Raji (cell line): ENCODE measurements around the gene SHC1.
A peak's percentile ranks its signal among the peaks of the same experiment; 100 is the strongest.

ENCODE experiments used
- POLR2A ChIP-seq: IDR thresholded peaks from 2 replicates; pipeline ENCODE4 v1.6.1; 2011; ENCODE audit warnings: low read depth, low read length, control low read depth; ENCODE audit not compliant: insufficient read depth

SHC1 gene

DNA sequence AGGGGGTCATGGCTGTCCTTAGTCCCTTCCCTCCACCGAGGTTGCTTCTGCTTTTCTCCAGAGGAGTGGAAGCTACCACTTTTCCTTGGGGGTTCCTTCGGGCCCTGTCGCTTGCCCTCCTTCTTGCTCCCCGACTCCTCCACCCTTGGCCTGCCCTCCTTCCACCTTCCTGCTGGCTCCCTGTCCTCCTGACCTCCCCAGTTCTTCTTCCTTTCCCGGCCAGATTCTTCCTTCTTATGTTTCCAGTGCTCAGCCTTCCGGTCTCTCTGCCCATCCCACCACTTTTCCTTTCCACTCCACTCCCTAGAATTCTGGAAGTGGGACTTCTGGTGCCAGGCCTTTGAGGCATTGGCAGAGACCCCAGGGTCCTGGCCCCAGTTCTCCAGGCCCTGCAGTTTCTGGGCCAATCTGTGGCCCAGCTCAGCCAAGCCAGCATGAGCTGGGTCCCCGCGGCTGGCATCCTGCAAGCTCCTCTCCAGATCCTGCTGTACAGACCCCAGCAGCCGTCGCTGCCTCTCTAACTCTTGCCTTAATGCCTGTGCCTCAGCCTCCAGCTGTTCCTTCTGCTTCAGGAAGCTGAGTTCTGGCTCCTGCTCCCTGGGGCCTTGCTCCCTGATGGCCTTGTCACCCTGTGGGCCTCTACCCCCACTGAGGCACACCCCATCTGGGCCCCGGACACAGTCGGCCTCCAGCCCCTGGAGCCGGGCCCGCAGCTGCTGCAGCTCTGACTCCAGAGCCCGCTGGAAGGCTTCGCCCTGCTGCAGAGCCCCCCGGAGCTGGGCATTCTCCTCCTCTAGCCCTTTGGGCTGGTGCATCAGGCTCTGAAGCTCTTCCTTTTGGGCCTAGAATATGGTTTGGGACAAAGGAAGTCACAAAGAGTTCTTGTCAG lies 24.3 kb downstream of the SHC1 start:
- no peak for TF ChIP-seq POLR2A

DNA sequence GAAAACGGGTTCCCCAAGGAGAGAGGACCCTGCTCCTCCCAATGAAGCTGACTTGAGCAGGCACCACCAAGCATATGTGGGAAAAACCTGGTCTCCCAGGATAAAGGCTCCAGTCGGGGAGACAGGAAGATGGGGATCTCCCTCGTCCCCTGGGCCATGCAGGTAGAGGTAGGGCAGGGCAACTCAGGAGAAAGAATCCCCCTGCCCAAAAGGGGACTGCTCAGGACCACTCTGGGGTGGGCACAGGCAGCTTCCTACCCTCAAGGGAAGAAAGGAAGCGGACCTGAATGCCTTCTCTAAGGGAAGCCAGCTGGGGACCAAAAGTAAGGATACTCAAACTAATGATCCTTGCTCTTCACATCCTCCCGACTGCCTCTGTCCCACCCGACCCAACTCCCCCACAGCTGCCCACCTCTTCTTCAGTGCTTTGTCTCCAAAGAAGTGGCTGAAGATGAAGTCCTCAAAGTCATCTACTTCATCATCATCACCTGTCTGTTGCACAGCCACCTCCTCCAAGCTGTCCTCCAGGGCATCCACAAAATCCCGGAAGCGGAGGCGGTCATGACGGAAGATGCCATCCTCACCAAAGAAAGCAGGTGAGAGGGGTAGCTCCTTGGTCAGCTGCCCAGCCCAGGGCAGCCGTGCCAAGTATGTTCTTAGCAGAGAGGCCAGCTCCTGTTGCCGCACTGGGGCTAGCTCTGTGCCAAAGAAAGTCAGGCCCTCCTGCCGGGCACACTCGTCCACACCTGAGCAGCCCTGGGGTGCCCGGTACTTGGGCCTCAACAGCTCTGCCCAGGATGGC lies 25.2 kb downstream of the SHC1 start:
- no peak for TF ChIP-seq POLR2A

DNA sequence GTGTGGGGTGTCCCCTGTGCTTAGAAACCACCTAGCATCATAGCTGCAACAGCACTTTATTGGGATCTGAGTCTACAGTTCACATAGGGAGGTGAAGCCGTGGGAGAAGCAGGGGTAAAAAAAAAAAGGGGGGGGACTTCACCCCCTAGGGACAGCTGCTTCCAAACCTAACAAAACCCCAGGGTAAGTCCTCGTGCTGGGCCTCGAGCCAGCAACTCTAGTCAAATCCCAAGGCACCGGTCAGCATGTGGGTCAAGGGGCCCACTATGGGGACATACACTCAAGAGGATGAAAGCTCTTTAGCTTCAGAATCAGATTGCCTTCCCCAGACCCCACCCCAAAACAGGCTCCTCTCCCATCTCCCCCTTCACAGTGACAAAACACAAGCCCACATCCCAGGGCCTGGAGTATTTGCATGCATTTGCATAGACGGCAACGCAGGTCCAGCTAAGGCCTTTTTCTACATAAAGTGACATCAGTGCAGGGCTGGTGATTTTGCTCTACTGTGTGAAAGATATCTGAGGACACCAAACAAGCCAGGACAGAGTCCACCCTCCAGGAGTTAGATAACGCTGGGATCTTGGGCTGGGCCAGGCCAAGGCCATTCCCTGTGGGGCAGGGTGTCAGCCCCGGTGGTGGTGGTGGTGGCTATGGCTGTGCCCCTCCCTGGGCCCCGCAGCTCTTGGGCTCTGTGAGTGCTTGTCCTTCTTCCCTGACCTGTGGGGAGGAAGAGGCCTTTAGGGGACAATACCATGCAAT lies 26.0 kb downstream of the SHC1 start:
- TF ChIP-seq POLR2A: peak; percentile 49

DNA sequence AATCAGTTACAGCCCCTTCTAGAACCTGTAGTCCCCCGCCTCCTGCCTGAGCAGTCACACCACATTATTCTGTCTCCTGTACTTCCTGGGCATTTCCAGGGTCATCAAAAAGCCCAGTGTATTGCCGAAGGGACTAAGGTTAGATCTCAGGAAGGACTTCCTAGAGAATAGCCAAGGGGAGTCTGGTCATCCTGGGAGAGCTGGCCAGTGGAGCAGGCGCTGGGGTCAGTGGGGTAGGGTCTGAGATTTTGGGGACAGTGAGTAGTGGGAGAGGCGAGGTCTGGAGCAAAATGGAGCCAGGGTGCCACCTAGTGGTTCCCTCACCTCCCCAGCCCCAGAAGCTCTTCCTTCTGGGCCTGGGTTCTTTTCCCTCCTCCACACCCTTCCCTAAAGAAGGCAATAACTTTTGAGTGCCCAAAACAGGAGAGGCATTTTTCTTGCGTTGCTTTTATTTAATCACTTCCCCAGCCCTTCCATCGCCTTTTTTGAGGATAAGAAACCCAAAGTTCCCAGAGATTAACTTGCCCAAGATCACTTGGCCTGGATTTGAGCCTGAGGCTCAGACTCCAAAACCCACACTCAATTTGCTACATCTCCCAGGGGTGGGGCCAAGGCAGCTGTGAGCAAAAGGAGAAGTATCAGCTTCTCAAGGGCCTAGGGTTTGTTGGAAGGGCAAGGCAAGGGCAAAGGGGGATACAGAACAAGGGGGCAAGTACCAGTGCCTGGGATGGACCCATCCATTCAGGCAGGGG lies 26.7 kb downstream of the SHC1 start:
- peak; percentile 10; the same call in 1 of the 2 replicates for TF ChIP-seq POLR2A

DNA sequence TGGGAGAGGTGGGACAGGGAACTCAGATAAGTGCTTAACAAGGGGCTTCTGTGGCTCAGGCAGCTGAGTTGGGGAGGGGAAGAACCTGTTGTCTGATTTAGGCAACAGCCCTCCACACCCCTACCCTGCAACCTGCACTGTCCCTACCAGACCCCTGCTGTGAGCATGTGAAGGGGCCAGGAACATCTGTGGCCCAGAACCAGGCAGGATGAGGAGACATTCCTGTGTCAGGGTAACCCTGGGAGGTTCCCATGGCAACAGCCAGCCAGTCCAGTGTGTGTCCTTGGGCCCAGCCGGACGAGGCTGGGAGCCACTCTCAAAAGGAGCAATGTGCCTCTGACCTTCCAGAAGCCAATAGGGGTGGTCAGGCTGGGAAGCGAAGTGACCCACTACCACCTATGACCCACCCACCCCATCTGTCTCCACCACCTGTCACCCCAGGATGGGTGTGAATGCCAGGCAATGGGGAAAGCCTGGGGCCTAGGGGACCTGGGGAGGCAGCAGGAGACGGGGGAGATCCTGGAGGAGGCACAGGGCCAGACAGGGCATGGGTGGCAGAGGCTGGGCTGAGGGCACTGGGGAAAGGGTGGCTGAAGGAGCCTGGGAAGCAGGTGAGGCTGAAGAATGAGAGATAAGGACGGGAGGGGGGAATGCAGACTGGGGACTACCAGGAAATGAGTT lies 29.1 kb downstream of the SHC1 start:
- TF ChIP-seq POLR2A: 0 out of 2 replicates have a peak, but pooled peaks have one; percentile 24

DNA sequence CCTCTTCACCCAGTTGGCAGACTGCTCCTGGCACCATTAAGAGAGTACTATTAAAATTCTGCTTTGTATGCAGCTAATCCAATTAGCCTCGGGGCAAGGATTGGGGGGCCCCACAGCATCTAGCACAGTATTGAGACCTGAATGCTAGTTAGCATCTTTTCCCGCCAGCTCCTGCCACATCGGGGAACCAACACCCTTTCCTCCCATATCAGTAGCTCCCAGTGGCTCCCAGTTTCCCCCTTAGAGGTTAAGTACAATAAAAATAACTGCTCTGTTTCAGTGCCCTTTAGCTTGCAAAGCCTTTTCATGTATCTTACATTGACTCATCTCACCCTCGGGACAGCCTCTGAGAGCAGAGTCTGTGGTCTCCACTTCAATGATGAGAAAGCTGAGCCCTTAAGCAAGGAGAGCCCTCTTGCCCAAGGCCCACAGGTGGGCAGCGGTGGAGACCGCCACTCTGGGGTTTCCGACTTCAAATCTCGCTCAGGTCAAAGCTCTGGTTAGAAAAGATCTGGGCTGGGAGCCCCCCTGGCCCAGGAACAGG lies 29.8 kb downstream of the SHC1 start:
- no peak for TF ChIP-seq POLR2A

DNA sequence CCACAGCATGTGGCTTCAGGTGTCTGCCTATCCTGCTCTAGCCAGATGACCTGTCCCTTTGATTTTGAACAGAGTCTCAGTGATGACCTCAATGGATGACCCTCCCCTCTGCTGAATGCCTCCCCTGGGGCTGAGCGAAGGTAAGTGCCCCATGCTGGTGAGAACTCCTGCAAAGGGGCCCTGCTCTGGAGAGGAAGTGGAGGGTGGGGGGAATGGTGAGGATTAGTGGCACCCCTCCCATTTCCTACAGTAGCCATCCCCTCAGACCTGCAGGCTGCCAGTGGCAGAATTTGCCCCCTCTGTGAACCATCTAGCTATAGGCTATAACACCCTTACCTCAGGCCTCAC lies 30.4 kb downstream of the SHC1 start:
- no peak for TF ChIP-seq POLR2A

DNA sequence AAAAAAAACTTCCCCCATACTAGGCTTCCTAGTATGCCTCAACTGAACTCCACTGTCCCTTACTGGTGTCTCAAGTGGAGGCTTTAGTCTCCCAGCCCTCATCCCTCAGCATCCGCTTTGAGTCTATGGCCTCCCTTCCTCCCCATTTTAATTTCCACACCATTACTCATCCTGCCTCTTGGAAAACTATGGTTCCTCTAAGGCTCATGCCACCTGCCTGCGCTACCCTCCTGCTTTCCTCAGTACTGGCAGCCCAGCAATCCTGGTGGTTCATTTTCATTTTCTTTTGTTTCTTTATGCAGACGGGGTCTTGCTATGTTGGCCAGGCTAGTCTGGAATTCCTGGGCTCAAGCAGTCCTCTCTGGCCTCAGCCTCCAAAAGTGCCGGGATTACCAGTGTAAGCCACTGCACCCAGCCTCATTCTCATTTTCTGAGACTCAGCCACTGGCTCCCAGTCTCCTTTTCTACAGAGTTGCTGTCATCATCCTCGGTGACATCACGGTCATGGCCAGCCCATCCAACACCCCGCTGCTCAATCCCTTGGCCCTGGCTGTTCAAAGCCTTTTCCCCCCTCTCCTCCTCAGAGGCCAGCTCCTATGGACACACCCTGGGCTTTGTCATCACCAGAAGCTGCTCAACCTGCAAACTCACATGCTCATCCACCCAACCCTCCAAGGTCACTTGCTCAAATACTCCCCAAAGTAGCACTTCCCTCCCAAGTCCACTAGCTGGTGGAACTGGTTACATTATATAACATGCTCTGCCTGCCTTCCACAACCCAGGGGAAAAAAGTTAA lies 31.7 kb downstream of the SHC1 start:
- TF ChIP-seq POLR2A: no peak

DNA sequence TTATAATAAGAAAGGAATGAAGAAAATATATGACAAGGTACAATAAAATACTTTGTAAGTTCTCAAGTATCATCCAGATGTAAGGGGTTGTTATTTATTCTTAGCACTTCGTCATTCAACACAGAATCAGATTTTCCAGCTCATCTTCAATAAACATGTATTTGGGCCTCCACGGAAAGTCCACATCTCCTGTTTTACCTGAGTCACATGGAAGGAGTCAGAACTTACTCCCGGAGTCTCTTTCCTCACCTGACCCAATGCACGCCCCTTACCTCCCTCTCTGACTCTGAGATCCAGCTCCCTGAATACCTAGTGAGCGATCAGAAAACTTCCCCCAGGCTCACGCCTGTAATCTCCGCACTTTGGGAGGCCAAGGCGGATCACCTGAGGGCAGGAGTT lies 32.6 kb downstream of the SHC1 start:
- no peak for TF ChIP-seq POLR2A

DNA sequence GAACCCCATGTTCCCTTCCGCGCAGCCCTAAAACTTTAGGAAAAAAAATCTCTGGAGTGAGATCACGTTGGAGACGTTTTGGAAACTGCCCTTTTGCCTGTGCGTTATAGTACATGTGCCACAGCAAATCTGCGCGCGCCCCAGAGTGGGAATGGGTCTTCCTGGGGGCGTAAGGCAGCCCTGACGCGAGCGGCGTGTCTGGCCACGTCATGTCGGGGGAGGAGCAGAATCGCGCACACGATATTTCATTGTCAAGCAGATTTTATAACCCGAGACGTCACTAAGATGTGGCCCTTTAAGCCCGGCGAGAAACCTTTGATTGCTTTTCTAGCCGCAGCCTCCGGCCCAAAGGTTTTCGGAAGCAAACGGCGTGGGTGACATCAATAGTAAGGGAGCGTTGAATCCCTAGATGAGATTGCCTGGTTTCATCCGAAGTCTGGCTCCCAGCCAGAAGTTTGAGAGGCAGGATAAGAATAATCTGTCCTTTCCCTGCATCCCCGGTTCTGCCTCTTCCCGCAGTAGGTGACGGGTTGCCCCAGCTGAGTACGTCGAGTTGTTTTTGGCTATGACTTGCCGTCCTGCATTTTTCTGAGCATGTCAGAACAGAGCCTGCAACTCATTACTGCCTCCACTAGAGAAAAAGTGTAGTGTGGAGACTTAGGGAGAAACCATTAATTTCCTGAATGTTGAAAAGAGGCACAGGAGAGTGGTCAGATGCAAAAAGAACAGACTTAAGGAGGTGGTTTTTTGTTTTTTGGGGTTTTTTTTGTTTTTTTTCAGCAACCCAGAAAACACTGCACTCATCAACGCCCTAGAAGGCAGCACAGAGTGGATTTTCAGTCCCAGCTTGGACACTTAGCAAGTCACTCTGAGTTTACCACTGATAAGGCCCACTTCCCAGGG lies 33.2 kb downstream of the SHC1 start:
- peak; percentile 79 for TF ChIP-seq POLR2A

DNA sequence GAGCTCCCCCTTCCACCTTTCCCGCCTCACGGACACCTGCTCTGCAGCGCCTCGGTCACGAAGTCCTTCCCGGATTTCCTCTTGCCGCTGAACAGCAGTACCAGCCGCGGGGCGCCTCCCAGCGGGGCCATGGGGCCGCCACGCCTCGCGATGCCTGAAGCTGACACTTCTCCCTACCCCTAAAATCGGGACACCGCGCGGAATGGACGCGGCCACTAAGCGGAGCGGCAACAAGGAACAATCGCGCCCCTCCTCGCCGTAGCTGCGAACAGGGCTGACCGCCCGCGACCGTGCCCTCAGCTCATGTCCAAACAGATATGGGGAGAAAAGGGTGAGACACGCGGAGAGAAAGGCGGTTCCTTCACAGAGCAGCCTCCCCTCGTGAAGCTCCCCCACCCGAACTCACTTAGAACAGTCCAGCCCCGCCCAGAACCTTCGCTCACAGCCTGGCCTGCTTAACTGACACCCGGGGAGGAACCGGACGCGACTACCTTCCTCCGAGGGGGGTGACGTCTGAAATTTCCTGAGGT lies 33.9 kb downstream of the SHC1 start, which contains the start of gene PMVK:
TSS of gene PMVK (minus strand) at position 165 of the 530 bp plus-strand sequence. CDS start at position 131, 34 bp downstream.
- TF ChIP-seq POLR2A: peak; percentile 87

DNA sequence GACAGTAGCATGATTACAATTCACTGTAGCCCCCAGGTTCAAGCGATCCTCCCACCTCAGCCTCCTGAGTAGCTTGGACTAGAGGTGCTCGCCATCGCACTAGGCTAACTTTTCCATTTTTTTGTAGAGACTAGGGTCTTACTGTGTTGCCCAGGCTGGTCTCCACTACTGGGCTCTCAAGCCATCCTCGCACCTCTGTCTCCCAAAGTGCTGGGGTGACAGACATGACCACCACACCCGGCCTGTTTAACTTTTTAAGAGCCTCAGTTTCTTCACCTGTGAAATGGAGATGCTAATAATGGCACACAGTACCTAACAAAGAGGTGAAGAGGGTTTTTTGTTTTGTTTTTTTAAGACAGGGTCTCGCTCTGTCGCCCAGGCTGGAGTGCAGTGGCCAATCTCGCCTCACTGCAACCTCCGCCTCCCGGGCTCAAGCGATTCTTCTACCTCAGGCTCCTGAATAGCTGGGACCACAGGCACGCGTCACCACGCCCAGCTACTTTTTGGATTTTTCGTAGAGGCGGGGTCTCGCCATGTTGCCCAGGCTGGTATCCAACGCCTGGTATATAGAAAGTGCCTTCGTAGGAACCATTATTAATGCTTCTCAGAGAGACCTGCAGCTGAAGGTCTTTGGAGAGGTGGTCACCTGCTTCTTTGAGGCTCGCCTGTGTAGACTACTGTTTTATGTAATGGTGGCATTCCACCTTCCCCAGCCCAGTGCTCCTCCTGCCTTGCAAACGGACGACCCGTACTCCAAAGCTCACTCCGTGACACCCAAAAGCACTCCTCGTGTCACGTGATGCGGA lies 34.6 kb downstream of the SHC1 start:
- TF ChIP-seq POLR2A: 0 out of 2 replicates have a peak, but pooled peaks have one; percentile 11
